ENCODE measurements around the gene PIMREG. TPM values are rescaled to one million over a fixed set of nuclear protein-coding genes. Genes with fewer than 3 reads are reported as not detected.

PIMREG gene
- total RNA-seq, 4 donors from 2014 or later: 0.21 to 2.8 (median 0.84) TPM

GRCh38 chr17:6423931-6424330 lies 20.3 kb upstream of the PIMREG start:
- WGBS, 2 donors: 59 to 60% methylated on average over 14 of the region's 14 CpGs
- no peak for DNase-seq (ENCODE audit: low spot score in 2 of 2)
- intact Hi-C loops (cut with DNase I; ENCODE audit: low total_unique reads): loop anchor here (10.0 kb wide), 1 partner anchor 1179 kb away; no protein-coding TSS in a partner anchor
- no peak overlapping the region for H3K4me3 ChIP-seq (ENCODE audit: low read depth, poor library complexity, severe bottlenecking)
- TF ChIP-seq, protein P1, sequence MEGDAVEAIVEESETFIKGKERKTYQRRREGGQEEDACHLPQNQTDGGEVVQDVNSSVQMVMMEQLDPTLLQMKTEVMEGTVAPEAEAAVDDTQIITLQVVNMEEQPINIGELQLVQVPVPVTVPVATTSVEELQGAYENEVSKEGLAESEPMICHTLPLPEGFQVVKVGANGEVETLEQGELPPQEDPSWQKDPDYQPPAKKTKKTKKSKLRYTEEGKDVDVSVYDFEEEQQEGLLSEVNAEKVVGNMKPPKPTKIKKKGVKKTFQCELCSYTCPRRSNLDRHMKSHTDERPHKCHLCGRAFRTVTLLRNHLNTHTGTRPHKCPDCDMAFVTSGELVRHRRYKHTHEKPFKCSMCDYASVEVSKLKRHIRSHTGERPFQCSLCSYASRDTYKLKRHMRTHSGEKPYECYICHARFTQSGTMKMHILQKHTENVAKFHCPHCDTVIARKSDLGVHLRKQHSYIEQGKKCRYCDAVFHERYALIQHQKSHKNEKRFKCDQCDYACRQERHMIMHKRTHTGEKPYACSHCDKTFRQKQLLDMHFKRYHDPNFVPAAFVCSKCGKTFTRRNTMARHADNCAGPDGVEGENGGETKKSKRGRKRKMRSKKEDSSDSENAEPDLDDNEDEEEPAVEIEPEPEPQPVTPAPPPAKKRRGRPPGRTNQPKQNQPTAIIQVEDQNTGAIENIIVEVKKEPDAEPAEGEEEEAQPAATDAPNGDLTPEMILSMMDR (IDR thresholded peaks at IDR 0.05): no peak
- TF ChIP-seq POLR2A (IDR thresholded peaks at IDR 0.05): no peak

DNA sequence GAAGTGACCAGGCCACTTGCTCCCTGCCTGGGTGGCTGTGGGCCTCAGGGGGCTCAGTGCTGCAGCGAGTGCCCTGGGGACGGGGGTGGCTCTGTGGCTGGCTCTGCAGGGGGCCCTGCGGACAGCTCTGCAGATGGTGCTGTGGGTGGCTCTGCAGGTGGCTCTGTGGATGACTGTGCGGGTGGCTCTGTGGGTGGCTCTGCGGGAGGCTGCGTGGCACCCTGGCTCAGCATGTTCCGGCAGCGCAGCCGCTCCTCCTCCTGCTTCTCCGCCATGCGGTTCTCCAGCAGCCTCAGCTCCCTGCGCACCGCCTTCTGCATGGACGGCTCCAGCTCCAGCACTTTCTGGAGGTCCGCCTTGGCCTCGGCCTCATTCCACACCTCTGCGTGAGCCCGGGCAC lies 18.8 kb upstream of the PIMREG start:
- no peak overlapping the region for H3K4me3 ChIP-seq (ENCODE audit: low read depth, poor library complexity, severe bottlenecking)
- 83 to 85% methylated on average over 18 of the region's 18 CpGs for WGBS, 2 donors
- DNase-seq (ENCODE audit: low spot score in 2 of 2): no peak
- TF ChIP-seq POLR2A (IDR thresholded peaks at IDR 0.05): no peak
- TF ChIP-seq, protein P1 (IDR thresholded peaks at IDR 0.05): no peak
- intact Hi-C loops (cut with DNase I; ENCODE audit: low total_unique reads): loop anchor here (10.0 kb wide), 1 partner anchor 1181 kb away; no protein-coding TSS in a partner anchor

- TF ChIP-seq, protein P1 (IDR thresholded peaks at IDR 0.05): no peak
- TF ChIP-seq POLR2A (IDR thresholded peaks at IDR 0.05): no peak
- DNase-seq (ENCODE audit: low spot score in 2 of 2): no peak
- intact Hi-C loops (cut with DNase I; ENCODE audit: low total_unique reads): loop anchor here (10.0 kb wide), 1 partner anchor 1182 kb away; no protein-coding TSS in a partner anchor
- 91 to 92% methylated on average over 25 of the region's 25 CpGs for WGBS, 2 donors
- no peak overlapping the region for H3K4me3 ChIP-seq (ENCODE audit: low read depth, poor library complexity, severe bottlenecking)
Measured at GRCh38 chr17:6426356-6427101, 17.7 kb upstream of the PIMREG start.

- 64 to 69% methylated on average over 7 of the region's 7 CpGs for WGBS, 2 donors
- TF ChIP-seq, protein P1 (IDR thresholded peaks at IDR 0.05): no peak
- TF ChIP-seq POLR2A (IDR thresholded peaks at IDR 0.05): no peak
- DNase-seq (ENCODE audit: low spot score in 2 of 2): no peak
- intact Hi-C loops (cut with DNase I; ENCODE audit: low total_unique reads): loop anchor here (10.0 kb wide), 1 partner anchor 1183 kb away; no protein-coding TSS in a partner anchor
- H3K4me3 ChIP-seq (ENCODE audit: low read depth, poor library complexity, severe bottlenecking): no peak overlapping the region
Measured at GRCh38 chr17:6427279-6427781, 16.9 kb upstream of the PIMREG start.

DNA sequence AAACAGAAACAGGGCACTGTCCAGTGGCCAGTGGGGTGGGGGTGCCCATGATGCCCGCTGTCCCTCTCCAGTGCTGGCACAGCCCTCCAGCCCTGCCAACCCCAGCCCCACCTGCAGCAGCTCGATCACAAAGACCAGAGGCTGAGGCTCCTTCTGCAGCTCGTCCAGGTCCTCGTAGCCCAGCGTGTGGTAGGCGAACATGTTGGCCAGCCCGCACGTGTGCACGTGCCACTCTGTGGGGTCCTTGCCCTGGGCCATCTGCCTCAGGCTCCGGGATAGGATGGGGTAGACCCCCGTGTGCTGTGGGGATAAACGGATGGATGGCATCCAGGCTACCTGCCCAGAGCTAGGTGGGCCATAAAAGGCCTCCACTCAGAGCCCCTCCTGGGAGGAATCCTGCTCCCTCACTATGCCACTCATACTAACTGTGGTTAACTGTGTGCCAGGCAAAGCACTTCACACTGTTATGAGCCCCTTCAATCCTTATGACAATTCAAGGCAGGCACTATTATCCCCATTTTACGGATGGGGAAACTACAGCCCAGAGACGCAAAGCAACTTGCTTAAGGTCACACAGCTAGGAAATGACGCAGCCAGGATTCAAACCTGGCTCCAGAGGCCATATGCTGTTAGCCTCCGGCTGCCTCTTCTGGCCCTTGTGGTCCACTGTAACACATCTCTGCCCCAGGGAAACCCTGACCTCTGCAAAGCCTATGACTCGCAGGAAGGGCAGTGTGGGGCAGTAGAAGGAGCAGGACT lies 15.9 kb upstream of the PIMREG start:
- DNase-seq (ENCODE audit: low spot score in 2 of 2): no peak
- 88 to 90% methylated on average over 12 to 15 of the region's 17 CpGs for WGBS, 2 donors
- TF ChIP-seq, protein P1 (IDR thresholded peaks at IDR 0.05): no peak
- no peak for TF ChIP-seq POLR2A (IDR thresholded peaks at IDR 0.05)
- intact Hi-C loops (cut with DNase I; ENCODE audit: low total_unique reads): loop anchor here (10.0 kb wide), 1 partner anchor 1184 kb away; no protein-coding TSS in a partner anchor
- H3K4me3 ChIP-seq (ENCODE audit: low read depth, poor library complexity, severe bottlenecking): no peak overlapping the region
